Activated naive CD8-positive, alpha-beta T cell treated with anti-CD3 and anti-CD28 coated beads, Interleukin-2, amount 10 ng/mL, durations not matched to agents 7 days and 5 days (primary cell): ENCODE results near the gene SNCG. TPM values are rescaled to one million over a fixed set of nuclear protein-coding genes. Genes with fewer than 3 reads are reported as not detected.

Source experiments
- total RNA-seq, 2 experiments: library from RNA; stranded (reverse); gene quantifications; one replicate each; pipeline ENCODE4 v1.2.3, GENCODE V29; 2021

Gene SNCG
- total RNA-seq, 2 experiments from 2014 or later, result not detected

Other genes with a start within 250 kb of the SNCG start
- gene BMPR1A, start 202.0 kb upstream of the SNCG start, total RNA-seq, result 10 to 100 TPM; 13.3 to 15.0 TPM
- gene MMRN2, start 984 bp upstream of the SNCG start, total RNA-seq, result not detected
- not detected for gene ADIRF, start 9.9 kb downstream of the SNCG start, total RNA-seq
- gene FAM25A, start 61.7 kb downstream of the SNCG start, total RNA-seq, result not detected
- 10 to 100 TPM; 91.3 to 95.9 TPM for gene GLUD1, start 136.2 kb downstream of the SNCG start, total RNA-seq
- 10 to 100 TPM; 25.9 to 26.1 TPM for gene SHLD2, start 136.6 kb downstream of the SNCG start, total RNA-seq